ENCODE results near the gene ID3.

The ID3 gene

GRCh38 chr1:23564529-23565122, 5.3 kb upstream of the ID3 start (continued):
- no peak for TF ChIP-seq ZNF26 (tag by site-specific recombination; IDR thresholded peaks at IDR 0.05)
- TF ChIP-seq ZNF521 (tag by site-specific recombination; IDR thresholded peaks at IDR 0.05): no peak
- TF ChIP-seq GLIS1 (tag by site-specific recombination; IDR thresholded peaks at IDR 0.05): peak; percentile 39
- no peak for TF ChIP-seq ZNF580 (tag by site-specific recombination; IDR thresholded peaks at IDR 0.05)
- TF ChIP-seq ZSCAN18 (tag by site-specific recombination; IDR thresholded peaks at IDR 0.05): no peak
- TF ChIP-seq OSR2 (tag by site-specific recombination; IDR thresholded peaks at IDR 0.05): peak; percentile 59; the same call in 1 of the 2 replicates

GRCh38 chr1:23563755-23564374, 4.6 kb upstream of the ID3 start:
- H3K4me1 ChIP-seq (ENCODE audit: control insufficient read depth, insufficient read depth, low read length): peaks cover 17% of the 10 kb centered on the region
- POLR2A ChIA-PET: interaction anchor here (0.9 to 1.3 kb wide), 2 partner anchors 9 to 67 kb away, joined by 3 read pairs; no protein-coding TSS in a partner anchor
- H3K4me3 ChIP-seq (ENCODE audit: low read depth, low read length): no peak overlapping the region
- no peak for TF ChIP-seq ZSCAN4 (tag by site-specific recombination; IDR thresholded peaks at IDR 0.05)
- no peak for TF ChIP-seq ZNF184 (tag by site-specific recombination; IDR thresholded peaks at IDR 0.05)
- TF ChIP-seq HIC1 (tag by site-specific recombination; IDR thresholded peaks at IDR 0.05): no peak
- TF ChIP-seq ZNF660 (tag by site-specific recombination; IDR thresholded peaks at IDR 0.05): no peak
- TF ChIP-seq SP2 (tag by site-specific recombination; IDR thresholded peaks at IDR 0.05): no peak
- no peak for TF ChIP-seq ZNF549 (tag by site-specific recombination; IDR thresholded peaks at IDR 0.05)
- no peak for TF ChIP-seq ZNF670 (tag by site-specific recombination; IDR thresholded peaks at IDR 0.05; ENCODE audit: low read depth)
- no peak for TF ChIP-seq INSM2 (tag by site-specific recombination; IDR thresholded peaks at IDR 0.05)
- TF ChIP-seq ZNF211 (tag by site-specific recombination; IDR thresholded peaks at IDR 0.05; ENCODE audit: low read depth): no peak
- no peak for TF ChIP-seq ZNF488 (tag by site-specific recombination; IDR thresholded peaks at IDR 0.05)
- no peak for TF ChIP-seq KLF1 (tag by site-specific recombination; IDR thresholded peaks at IDR 0.05)
- TF ChIP-seq ZNF404 (tag by site-specific recombination; IDR thresholded peaks at IDR 0.05): no peak
- no peak for TF ChIP-seq ZNF664 (tag by site-specific recombination; IDR thresholded peaks at IDR 0.05)
- no peak for TF ChIP-seq KLF8 (tag by site-specific recombination; IDR thresholded peaks at IDR 0.05)
- TF ChIP-seq YY1 (tag by site-specific recombination; IDR thresholded peaks at IDR 0.05): no peak
- no peak for TF ChIP-seq KLF7 (tag by site-specific recombination; IDR thresholded peaks at IDR 0.05; ENCODE audit: borderline replicate concordance)
- TF ChIP-seq ZNF335 (tag by site-specific recombination; conservative IDR thresholded peaks at IDR 0.05): no peak
- no peak for TF ChIP-seq SP3 (tag by site-specific recombination; IDR thresholded peaks at IDR 0.05)
- no peak for TF ChIP-seq ZNF473 (tag by site-specific recombination; IDR thresholded peaks at IDR 0.05)
- no peak overlapping the region; the same call in 1 of the 2 replicates for H3K27ac ChIP-seq (ENCODE audit: extremely low read depth, low read depth, low read length)
- peaks cover 0 to 3% of the 10 kb centered on the region in 2 experiments; a peak in 1 of 3 replicates for H3K36me3 ChIP-seq (ENCODE audit: control insufficient read depth in 2 of 2, insufficient read depth in 1 of 2, low read length in 2 of 2)
- CTCF ChIA-PET: interaction anchor here (0.6 to 3.4 kb wide), 9 partner anchors 10 to 180 kb away, joined by 3 to 27 read pairs (median 4); no protein-coding TSS in a partner anchor
- H3K9me3 ChIP-seq (ENCODE audit: control insufficient read depth, insufficient read depth, low read depth, low read length): no peaks in the 10 kb centered on the region

Data from HEK293 (cell line).